Erythroblast (primary cell): ENCODE data around the gene HTR6.
"Not testable (repeated sequence)": the region's sequence is repeated elsewhere in the genome, so short reads cannot be mapped to it uniquely, and the experiment has no call there.

Experiments
- DNase-seq, 2 experiments: peaks; one replicate each; lab custom pipeline; 2025; lab: John Stamatoyannopoulos, UW
- GATA1 ChIP-seq: IDR thresholded peaks from 2 replicates; pipeline ENCODE4 v1.6.1; 2011; ENCODE audit warnings: low read depth, mild to moderate bottlenecking, control low read depth, low read length, moderate library complexity
- POLR2A ChIP-seq: IDR thresholded peaks from 2 replicates; pipeline ENCODE4 v1.6.1; 2011; ENCODE audit warnings: mild to moderate bottlenecking, low read length

Gene HTR6

DNA sequence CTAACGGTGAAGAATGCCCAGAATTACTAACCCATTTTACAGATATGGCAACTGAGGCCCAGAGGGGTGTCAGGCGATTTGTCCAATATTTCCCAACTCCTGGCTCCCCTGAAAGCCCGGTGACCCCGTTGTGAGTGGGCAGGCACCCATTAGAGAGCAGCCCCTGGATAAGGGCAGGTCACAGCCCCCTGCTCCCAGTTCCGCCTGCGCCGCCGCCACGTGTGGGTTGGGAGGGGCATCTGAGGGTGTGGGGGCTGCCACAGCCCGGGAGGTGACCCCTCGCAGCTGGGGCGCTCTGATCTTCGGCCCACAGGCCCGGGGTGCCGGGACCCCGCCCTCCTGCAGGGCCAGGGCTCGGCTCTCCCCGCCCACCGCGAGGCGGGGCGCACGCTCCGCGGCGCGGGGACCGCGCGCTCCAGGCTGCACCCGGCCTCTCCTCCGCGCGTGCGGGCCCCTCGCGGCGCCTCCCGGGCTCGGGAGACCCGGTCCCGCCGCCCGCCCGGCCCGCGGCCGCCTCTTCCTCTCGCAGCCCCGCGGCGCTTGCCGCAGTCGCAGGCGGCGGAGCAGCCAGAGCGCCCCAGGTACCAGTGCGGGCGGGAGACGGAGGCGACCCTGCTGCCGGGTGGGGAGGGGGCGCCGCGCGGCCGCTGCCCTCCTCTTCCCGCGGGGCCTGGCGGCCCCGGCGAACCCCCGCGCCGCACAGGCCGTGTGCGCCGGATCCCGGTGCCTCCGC lies at the start of gene HTR6:
TSS of gene HTR6 (plus strand) at position 423 of the 733 bp plus-strand sequence. CDS start 879 bp downstream, outside the sequence.
- TF ChIP-seq GATA1 (no peak), POLR2A (no peak)
- no peak for DNase-seq

DNA sequence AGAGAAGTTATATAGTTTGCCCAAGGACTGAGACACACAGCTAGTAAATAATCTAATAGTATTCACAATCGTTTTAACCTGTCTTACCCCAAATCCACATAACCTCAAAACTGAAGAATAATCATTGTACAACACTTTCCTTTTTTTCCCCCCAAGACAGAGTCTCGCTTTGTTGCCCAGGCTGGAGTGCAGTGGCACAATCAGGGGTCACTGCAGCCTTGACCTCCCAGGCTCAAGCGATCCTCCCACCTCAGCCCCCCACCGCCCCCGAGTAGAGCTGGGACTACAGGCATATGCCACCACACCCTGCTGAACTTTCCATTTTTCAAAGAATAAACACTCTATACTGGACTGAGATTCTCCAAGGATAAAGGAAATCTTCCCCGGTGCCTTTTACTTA lies 49.2 kb upstream of the HTR6 start:
- TF ChIP-seq GATA1 (no peak), POLR2A (no peak)
- no peak for DNase-seq

DNA sequence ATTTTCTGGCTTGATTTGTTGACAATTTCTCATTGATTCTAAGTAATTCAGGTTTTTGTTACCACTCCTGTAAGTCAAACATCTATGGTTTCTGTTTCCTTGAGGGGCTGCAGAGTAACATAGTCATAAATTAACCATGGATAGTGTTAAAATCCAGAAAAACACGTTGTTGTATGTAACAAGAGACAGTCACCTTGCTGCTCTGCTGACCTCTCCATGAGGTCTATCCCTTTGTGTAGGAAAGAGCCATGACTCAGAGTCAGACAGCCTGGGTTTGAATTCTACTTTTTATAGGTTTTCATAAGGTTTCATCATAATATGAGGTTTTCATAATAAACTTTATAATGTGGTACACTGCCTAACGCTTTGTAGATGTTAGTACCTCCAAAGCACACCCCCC lies 48.2 kb upstream of the HTR6 start:
- no peak for DNase-seq
- TF ChIP-seq GATA1 (no peak), POLR2A (no peak)

DNA sequence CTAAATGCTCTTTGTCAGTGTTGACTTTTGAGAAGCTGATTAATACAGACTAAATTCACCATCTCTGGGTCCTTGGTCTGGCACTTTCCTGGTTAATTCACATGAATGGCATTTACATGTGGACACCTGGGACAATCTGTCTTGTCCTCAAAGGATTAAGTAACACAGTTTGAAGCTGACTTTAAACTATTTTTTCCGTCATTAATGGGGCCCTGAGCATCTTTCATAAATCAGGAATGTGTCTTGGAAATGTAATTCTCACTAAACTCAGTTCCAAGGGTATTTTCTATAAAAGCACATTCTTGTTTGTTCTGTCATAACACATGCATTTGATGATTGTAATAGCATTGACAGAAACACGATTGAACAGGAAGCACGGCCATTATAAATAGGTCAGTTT lies 47.3 kb upstream of the HTR6 start:
- no peak for DNase-seq
- TF ChIP-seq GATA1 (no peak), POLR2A (no peak)

DNA sequence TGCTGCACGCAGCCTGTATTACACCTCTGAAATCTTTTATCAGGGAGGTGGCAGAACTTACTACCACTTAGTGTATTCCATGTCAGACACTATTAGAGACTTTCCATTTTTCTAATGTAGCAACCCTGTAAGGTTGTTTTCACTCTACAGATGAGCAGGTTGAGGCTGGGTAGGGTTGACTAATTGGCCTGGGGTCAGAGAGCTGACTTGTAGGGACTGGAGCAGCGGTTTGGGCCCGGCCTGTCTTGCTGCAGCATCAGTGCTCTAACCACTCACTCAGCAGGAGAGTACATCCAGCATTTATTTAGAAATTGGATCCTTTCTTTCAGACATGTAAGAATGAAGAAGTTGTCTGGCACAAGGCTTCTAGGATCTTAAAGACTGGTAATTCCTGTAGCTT lies 46.2 kb upstream of the HTR6 start:
- TF ChIP-seq GATA1, result no peak
- TF ChIP-seq POLR2A, result no peak
- no peak for DNase-seq

DNA sequence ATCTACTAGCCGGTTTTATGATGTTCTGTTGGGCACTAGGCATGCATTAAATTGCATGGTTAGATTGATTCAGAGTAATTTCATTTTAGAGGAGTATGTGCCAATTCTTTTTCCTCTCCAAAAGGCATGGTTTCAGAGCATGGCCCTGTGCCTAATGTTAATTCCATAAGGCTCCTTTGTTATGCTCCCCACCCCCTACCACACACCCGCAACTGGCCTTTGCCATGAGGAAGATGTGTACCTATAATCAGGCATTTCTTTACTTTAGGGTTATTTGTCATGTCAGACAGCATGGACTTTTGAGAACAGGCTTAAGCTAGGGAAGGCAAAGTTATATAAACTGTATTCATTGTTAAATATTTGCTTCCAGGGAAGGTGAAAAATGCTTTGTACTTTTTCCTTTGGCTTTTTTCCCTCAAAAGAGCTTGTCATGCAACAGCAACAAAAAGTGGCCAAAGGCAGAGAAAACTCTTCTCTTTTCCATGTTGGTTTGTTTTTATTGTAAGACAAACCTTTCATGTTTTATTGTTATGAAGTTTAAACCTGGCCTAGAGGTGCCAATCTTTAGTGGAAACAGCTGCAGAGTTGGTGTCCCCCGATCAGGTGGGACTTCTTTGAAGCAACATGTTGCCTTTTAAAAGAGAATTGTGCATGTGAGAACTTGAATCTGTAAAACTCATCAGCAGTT lies 44.8 kb upstream of the HTR6 start:
- DNase-seq, result no peak
- TF ChIP-seq GATA1, result no peak
- no peak for TF ChIP-seq POLR2A

DNA sequence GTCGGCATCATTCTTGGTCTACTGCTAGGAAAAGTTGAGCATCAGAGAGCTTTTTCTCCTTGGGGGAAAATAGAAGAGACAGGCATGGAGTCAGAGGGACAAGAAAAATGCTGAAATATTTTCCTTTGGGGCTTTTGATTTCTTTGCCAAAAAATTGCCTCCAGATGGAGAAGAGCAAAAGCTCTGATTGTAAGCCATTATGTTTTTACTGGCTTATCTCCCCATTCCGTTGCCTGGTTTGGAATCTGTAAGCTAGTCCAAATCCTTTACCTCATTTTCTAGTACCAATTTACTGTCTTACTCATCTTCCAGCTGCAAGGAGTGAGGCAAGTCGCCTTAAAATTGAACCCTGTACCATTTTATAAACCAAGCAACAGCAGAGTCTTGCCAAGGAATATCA lies 43.9 kb upstream of the HTR6 start:
- TF ChIP-seq GATA1 (no peak), POLR2A (no peak)
- DNase-seq, result no peak

DNA sequence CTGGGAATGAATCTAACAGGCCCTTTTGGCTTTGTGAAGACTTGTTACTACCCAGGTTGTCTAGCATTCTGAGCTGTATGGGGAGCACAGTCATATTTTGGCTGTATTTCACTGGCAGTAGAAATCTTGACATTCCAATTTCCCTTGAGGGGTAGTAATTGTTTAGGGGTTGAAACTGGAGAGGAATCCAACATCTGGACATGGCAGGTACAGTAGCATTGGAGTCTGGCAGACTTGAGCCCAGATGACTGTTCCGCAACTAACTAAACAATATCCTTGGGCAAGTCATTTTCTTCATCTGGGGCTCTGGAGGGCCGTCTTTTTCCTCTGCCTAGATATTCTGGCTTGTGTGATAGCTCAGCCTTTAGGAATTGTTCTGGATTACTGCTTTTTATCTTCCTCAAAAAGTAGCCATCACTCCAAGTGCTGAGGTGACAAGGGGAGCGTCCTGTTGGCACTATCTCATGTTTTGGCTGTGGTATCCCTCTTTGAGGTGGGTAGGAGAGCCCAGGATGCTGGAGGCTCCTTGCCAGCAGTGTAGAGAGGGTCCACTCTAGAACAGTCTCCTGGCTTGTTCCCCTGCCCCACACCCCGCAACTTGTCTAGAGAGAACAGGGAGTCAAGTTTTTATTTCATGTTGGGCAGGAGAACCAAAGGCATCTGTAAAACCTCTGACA lies 43.3 kb upstream of the HTR6 start:
- TF ChIP-seq GATA1 (no peak), POLR2A (no peak)
- no peak for DNase-seq

DNA sequence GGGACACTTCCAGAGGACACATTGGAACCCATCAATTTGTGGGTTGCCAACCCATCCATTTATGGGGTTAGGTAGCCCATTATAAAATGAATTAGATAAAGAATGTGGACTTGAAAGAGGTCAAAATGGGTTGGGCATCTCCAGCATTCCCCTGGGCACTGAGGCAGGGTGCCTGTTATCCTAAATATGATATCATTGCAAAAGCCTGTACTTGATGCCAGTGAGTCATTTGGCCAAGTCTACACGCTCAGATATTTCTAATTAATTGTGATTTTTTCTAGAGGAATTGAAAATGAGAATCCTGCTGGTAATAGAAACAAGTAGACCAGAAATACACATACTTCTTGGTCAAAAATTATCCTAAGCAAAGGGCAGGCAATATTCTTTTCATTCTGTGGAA lies 42.5 kb upstream of the HTR6 start:
- DNase-seq, result no peak
- no peak for TF ChIP-seq POLR2A
- no peak for TF ChIP-seq GATA1

DNA sequence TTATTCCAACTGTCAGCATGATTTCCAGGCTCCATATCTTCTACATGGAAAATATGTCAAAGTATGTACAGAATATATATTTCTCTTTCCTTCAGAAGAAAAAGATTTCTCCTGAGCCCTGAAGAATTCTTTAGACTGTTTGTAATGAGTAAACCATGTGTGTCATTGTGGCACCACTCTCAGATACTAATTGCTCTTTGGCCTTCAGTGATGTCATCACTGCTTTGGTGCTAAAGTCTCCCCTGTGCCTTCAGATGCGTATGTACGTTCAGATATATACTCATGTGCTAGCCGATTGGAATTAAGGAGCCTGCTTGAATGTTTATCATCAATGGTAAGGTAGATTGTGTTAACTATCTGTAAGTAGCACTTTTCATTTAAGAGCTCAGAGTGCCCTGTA lies 41.2 kb upstream of the HTR6 start:
- DNase-seq, result no peak
- no peak for TF ChIP-seq POLR2A
- no peak for TF ChIP-seq GATA1

DNA sequence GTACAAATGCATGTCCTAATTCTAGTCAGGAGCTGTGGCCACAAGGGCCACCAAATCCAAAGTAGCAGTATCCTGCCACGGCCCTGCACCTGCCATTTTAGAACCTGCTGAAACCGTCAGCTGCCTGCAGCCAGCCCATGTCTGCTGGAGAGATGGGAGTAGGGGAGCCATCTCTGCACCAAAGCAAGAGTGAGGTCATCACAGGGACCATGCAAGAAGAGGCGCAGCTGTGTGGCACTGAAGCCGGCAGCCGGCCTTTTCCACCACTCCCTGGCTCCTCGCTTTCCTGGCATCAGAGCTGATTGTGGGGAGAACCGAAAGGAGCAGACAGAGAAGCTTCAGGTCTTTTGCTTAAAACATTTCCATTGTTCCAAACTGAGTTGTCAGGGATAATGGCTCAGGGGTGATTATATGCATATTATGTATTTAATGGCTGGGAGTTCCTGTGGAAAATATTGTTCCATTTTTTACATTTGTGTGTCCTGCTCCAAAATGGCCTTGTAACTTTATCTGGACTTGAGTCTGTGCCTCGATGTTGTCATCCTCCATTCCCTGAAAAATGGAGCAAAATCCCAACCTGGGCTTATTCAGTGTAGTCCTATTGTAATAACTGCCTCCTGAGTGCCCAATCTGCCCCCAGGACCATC lies 39.3 kb upstream of the HTR6 start:
- no peak for TF ChIP-seq POLR2A
- TF ChIP-seq GATA1, result no peak
- no peak for DNase-seq

DNA sequence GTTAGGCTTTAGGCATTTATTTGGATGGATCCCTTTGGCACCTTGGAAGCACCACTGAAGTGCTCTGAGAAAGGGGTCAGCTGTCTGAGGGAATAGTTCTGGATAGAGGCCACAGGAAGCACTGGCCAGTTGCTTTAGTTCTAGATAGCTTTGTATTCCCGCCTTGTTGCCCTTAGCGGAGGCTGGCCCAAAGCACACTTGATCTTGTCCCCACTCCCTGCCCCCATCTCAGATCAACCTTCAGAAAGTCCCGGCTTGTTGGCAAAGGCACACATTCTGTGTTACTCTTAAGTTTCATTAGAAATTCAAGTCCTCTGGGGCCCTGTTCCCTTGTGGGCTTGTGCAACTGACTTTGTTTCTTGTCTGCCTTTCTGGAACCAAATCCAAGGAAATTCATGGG lies 35.8 kb upstream of the HTR6 start:
- no peak for TF ChIP-seq GATA1
- no peak for TF ChIP-seq POLR2A

DNA sequence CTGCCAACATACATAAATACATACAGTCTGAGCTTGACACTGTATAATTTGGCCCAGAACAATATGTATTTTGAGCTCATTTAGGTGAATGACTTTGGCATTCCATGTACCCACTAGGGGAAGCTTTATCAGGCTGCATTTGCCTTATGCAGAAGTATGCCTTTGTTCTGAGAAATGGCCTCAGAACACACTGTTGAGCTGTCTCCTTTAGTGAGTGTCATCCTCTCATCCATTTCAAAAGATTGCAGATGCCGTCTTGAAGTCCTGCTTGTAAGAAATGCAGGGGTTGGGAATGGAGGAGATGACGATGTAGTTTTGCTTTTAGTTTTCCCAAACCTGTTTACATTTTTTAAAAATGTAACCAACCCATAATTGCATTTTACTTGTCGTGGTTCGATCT lies 35.3 kb upstream of the HTR6 start:
- TF ChIP-seq POLR2A (no peak), GATA1 (no peak)

More for the DNA sequence above, 35.8 kb upstream of the HTR6 start:
- DNase-seq, result no peak

DNA sequence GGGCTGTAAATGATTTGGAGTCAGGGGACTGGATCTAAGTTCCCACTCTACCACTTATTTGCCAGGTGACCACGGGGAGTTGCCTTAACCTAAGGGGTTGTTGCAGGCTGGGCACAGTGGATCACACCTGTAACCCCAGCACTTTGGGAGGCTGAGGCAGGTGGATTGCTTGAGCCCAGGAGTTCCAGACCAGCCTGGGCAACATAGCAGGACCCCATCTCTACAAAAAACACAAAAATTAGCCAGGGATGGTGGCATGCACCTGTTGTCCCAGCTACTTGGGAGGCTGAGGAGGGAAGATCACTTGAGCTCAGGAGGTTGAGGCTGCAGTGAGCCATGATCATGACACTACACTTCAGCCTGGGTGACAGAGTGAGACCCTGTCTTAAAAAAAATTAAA lies 34.5 kb upstream of the HTR6 start:
- DNase-seq, result not testable (repeated sequence)

More for the DNA sequence above, 35.3 kb upstream of the HTR6 start:
- no peak for DNase-seq
